K562 (cell line): ENCODE data around the gene SP6. TPM values are rescaled to one million over a fixed set of nuclear protein-coding genes. Genes with fewer than 3 reads are reported as not detected.

Experiments used
- ATF1 ChIP-seq, 2 experiments: fragments of 450-650 bp in 1 of 2; IDR thresholded peaks; 2 replicates each; pipeline ENCODE4 v1.6.1; 2016; ENCODE audit warnings: missing compliant biosample characterization in 1 of 2, missing genetic modification characterization in 1 of 2
- BHLHE40 ChIP-seq: IDR thresholded peaks from 2 replicates; pipeline ENCODE4 v1.6.1; 2011; ENCODE audit warnings: low read length, improper control_type of control experiment
- CBX1 ChIP-seq: sonication (generic); IDR thresholded peaks from 2 replicates; pipeline ENCODE4 v1.6.1; 2016; ENCODE audit warnings: antibody characterized with exemption, low read depth, mild to moderate bottlenecking
- CBX8 ChIP-seq: fragments of 200-600 bp; sonication (generic); IDR thresholded peaks from 2 replicates; pipeline ENCODE4 v1.6.1; 2012; ENCODE audit warnings: borderline replicate concordance, mixed run types, low read depth, mild to moderate bottlenecking, moderate library complexity, mixed read lengths, low read length, control low read depth, inconsistent platforms; ENCODE audit not compliant: poor library complexity, severe bottlenecking; ENCODE audit errors: extremely low read depth
- EHMT2 ChIP-seq: fragments of 450-650 bp; IDR thresholded peaks from 2 replicates; pipeline ENCODE4 v1.6.1; 2018; ENCODE audit warnings: antibody characterized with exemption
- FIP1L1 ChIP-seq: fragments of 200-400 bp; formaldehyde crosslinking; IDR thresholded peaks from 2 replicates; pipeline ENCODE4 v1.6.1; 2018; ENCODE audit warnings: mild to moderate bottlenecking, low read depth, low read length; ENCODE audit not compliant: poor library complexity, severe bottlenecking
- FOXP1 ChIP-seq: sonication (generic); formaldehyde crosslinking; IDR thresholded peaks from 2 replicates; pipeline ENCODE4 v1.8.0; 2022; ENCODE audit warnings: mild to moderate bottlenecking, missing genetic modification reagents
- GABPA ChIP-seq: fragments of 200-800 bp; sonication (Bioruptor generic); conservative IDR thresholded peaks from 2 replicates; pipeline ENCODE4 v1.6.1; 2016; ENCODE audit warnings: low read depth, missing genetic modification characterization, missing compliant biosample characterization
- HNRNPUL1 ChIP-seq: fragments of 200-400 bp; formaldehyde crosslinking; IDR thresholded peaks from 2 replicates; pipeline ENCODE4 v1.6.1; 2017; ENCODE audit warnings: low read length
- ILF3 ChIP-seq: fragments of 450-650 bp; IDR thresholded peaks from 2 replicates; pipeline ENCODE4 v1.6.1; 2018; ENCODE audit warnings: antibody characterized with exemption, mild to moderate bottlenecking, moderate library complexity, borderline replicate concordance
- JUNB ChIP-seq: fragments of 450-650 bp; formaldehyde crosslinking; conservative IDR thresholded peaks from 2 replicates; pipeline ENCODE4 v1.4.0; 2020; ENCODE audit warnings: mild to moderate bottlenecking
- MAFK ChIP-seq: IDR thresholded peaks from 2 replicates; pipeline ENCODE4 v1.6.1; 2011; ENCODE audit warnings: low read length, improper control_type of control experiment
- PCBP2 ChIP-seq: fragments of 200-400 bp; formaldehyde crosslinking; IDR thresholded peaks from 2 replicates; pipeline ENCODE4 v1.6.1; 2018; ENCODE audit warnings: low read length, low read depth, mild to moderate bottlenecking, moderate library complexity; ENCODE audit not compliant: poor library complexity, severe bottlenecking
- POLR2AphosphoS5 ChIP-seq: IDR thresholded peaks from 2 replicates; pipeline ENCODE4 v1.6.1; 2011; ENCODE audit warnings: mild to moderate bottlenecking, low read depth, low read length, moderate library complexity; ENCODE audit not compliant: control insufficient read depth, insufficient read depth
- PURB ChIP-seq: sonication (generic); formaldehyde crosslinking; IDR thresholded peaks from 2 replicates; pipeline ENCODE4 v1.9.0; 2021; ENCODE audit warnings: low read depth, mild to moderate bottlenecking, missing genetic modification reagents
- SP1 ChIP-seq: sonication (generic); formaldehyde crosslinking; IDR thresholded peaks from 2 replicates; pipeline ENCODE4 v1.8.1; 2022; ENCODE audit warnings: mild to moderate bottlenecking, missing genetic modification reagents
- SRF ChIP-seq, 2 experiments: fragments of 250-450, 450-650 bp in 1 of 2; sonication (Bioruptor Pico) in 1 of 2; sonication (generic) in 1 of 2; formaldehyde crosslinking; IDR thresholded peaks; 2 replicates each; pipeline versions ENCODE4 v1.5.0 to v1.5.1; 2020 to 2022; ENCODE audit warnings: mild to moderate bottlenecking in 1 of 2, missing genetic modification reagents in 1 of 2
- SRSF9 ChIP-seq: fragments of 200-400 bp; formaldehyde crosslinking; IDR thresholded peaks from 2 replicates; pipeline ENCODE4 v1.6.1; 2017; ENCODE audit warnings: low read depth, low read length, borderline replicate concordance
- TEAD1 ChIP-seq, 2 experiments: fragments of 450-650 bp in 1 of 2; sonication (generic) in 1 of 2; formaldehyde crosslinking; IDR thresholded peaks; 2 replicates each; pipeline versions ENCODE4 v1.4.0 to v1.8.0; 2020 to 2022; ENCODE audit warnings: mild to moderate bottlenecking in 2 of 2, missing genetic modification reagents in 1 of 2
- ZEB2 ChIP-seq: fragments of 450-650 bp; IDR thresholded peaks from 2 replicates; pipeline ENCODE4 v1.6.1; 2016
- ZKSCAN3 ChIP-seq: fragments of 250-450 bp; sonication (Bioruptor Pico); IDR thresholded peaks from 2 replicates; pipeline ENCODE4 v1.4.0; 2020
- ZNF184 ChIP-seq: sonication (generic); formaldehyde crosslinking; IDR thresholded peaks from 2 replicates; pipeline ENCODE4 v1.5.0; 2020; ENCODE audit warnings: missing genetic modification reagents
- ZNF274 ChIP-seq: IDR thresholded peaks from 2 replicates; pipeline ENCODE4 v1.6.1; 2011; ENCODE audit warnings: low read depth, mild to moderate bottlenecking, low read length, moderate library complexity, borderline replicate concordance
- ZNF280B ChIP-seq: fragments of 250-450 bp; sonication (Bioruptor Pico); IDR thresholded peaks from 2 replicates; pipeline ENCODE4 v1.5.1; 2021; ENCODE audit warnings: mild to moderate bottlenecking
- polyA plus RNA-seq, 8 experiments: library from polyadenylated mRNA; depleted of rRNA in 4 of 8; stranded (reverse) in 5 of 8; unstranded in 3 of 8; fragments of >200 nt; fragmentation: Nextera tagmentation in 2 of 8; fragmentation: Illumina TruSeq in 1 of 8; extraction: Ambion mirVana in 2 of 8; extraction: Trizol in 1 of 8; gene quantifications; 2 replicates each; pipeline versions ENCODE4 v1.2.1 to v1.2.3, GENCODE V29; 2011 to 2014; ENCODE audit warnings: inconsistent platforms in 1 of 8, missing spikeins in 1 of 8
- total RNA-seq, 7 experiments: library from RNA; depleted of rRNA in 6 of 7; stranded (reverse); fragments of >200 nt in 6 of 7; fragmentation: Illumina TruSeq in 2 of 7; extraction: Trizol in 2 of 7; gene quantifications; 2 replicates each; pipeline versions ENCODE4 v1.2.1 to v1.2.3, GENCODE V29; 2011 to 2021; ENCODE audit warnings: low replicate concordance in 1 of 7
- TF ChIP-seq, protein P1 (sequence below): fragments of 200-400 bp; formaldehyde crosslinking; IDR thresholded peaks from 2 replicates; pipeline ENCODE4 v1.6.1; 2017; ENCODE audit warnings: mild to moderate bottlenecking, low read depth, low read length, moderate library complexity
- TF ChIP-seq, protein P2 (sequence below): sonication (generic); formaldehyde crosslinking; IDR thresholded peaks from 2 replicates; pipeline ENCODE4 v1.8.0; 2022; ENCODE audit warnings: mild to moderate bottlenecking, low read depth, missing genetic modification reagents

SP6 gene
- total and polyA plus RNA-seq, 9 of the 15 experiments (the other 6 are each of a cell fraction or from before 2014, with no cell fraction given) = 0.11 to 7.9 (median 2.2) TPM

- TF ChIP-seq GABPA = peak; percentile 43; the same call in 1 of the 2 replicates
- peak; percentile 51 for TF ChIP-seq ATF1 (CRISPR knock-in tag; IDR thresholded peaks at IDR 0.05)
- TF ChIP-seq ATF1 (tag; IDR thresholded peaks at IDR 0.05) = peak; percentile 99
- no peak for TF ChIP-seq ZKSCAN3 (CRISPR knock-in tag)
- TF ChIP-seq HNRNPUL1 = no peak
- TF ChIP-seq BHLHE40 = peak; percentile 78
- TF ChIP-seq SRF (CRISPR knock-in tag; IDR thresholded peaks at IDR 0.05) = peak in 1 of 2 experiments; percentile 31; a peak in 1 of 4 replicates
- TF ChIP-seq ILF3 = no peak
- TF ChIP-seq FOXP1 = 0 out of 2 replicates have a peak, but pooled peaks have one; percentile 65
- TF ChIP-seq CBX8 = no peak
- TF ChIP-seq POLR2AphosphoS5 = peak; percentile 100
- TF ChIP-seq SP1 (CRISPR knock-in tag) = peak; percentile 87
- TF ChIP-seq FIP1L1 = no peak
- no peak for TF ChIP-seq ZNF274
- TF ChIP-seq CBX1 = no peak
- TF ChIP-seq ZNF184 = no peak
- TF ChIP-seq SRSF9 = no peak
- peak; percentile 79 to 91 for TF ChIP-seq TEAD1 (CRISPR knock-in tag; IDR thresholded peaks at IDR 0.05)
- no peak for TF ChIP-seq ZNF280B (CRISPR knock-in tag)
- TF ChIP-seq, protein P1, sequence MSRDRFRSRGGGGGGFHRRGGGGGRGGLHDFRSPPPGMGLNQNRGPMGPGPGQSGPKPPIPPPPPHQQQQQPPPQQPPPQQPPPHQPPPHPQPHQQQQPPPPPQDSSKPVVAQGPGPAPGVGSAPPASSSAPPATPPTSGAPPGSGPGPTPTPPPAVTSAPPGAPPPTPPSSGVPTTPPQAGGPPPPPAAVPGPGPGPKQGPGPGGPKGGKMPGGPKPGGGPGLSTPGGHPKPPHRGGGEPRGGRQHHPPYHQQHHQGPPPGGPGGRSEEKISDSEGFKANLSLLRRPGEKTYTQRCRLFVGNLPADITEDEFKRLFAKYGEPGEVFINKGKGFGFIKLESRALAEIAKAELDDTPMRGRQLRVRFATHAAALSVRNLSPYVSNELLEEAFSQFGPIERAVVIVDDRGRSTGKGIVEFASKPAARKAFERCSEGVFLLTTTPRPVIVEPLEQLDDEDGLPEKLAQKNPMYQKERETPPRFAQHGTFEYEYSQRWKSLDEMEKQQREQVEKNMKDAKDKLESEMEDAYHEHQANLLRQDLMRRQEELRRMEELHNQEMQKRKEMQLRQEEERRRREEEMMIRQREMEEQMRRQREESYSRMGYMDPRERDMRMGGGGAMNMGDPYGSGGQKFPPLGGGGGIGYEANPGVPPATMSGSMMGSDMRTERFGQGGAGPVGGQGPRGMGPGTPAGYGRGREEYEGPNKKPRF = no peak
- TF ChIP-seq EHMT2 = no peak; the same call in 1 of the 2 replicates
- TF ChIP-seq MAFK = no peak
- TF ChIP-seq PURB (CRISPR knock-in tag) = no peak
- peak; percentile 95 for TF ChIP-seq ZEB2
- TF ChIP-seq JUNB (CRISPR knock-in tag) = no peak
- TF ChIP-seq PCBP2 = no peak
- TF ChIP-seq, protein P2, sequence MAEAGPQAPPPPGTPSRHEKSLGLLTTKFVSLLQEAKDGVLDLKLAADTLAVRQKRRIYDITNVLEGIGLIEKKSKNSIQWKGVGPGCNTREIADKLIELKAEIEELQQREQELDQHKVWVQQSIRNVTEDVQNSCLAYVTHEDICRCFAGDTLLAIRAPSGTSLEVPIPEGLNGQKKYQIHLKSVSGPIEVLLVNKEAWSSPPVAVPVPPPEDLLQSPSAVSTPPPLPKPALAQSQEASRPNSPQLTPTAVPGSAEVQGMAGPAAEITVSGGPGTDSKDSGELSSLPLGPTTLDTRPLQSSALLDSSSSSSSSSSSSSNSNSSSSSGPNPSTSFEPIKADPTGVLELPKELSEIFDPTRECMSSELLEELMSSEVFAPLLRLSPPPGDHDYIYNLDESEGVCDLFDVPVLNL (CRISPR knock-in tag) = no peak
These were observed 16.0 kb upstream of the SP6 start (continued) for GRCh38 chr17:47866941-47867340.
